Nucleus accumbens (tissue), 56 donors: ENCODE results near the gene KBTBD2.
"Not testable (repeated sequence)": the region's sequence is repeated elsewhere in the genome, so short reads cannot be mapped to it uniquely, and the experiment has no call there.

Source experiments
- DNase-seq, 56 donors: peaks; one replicate each; lab custom pipeline; 2025; lab: John Stamatoyannopoulos, UW

KBTBD2 gene

GRCh38 chr7:32891043-32891799 is at the start of gene KBTBD2:
Gene KBTBD2 (minus strand): TSS chr7:32891760. CDS start chr7:32879604, 12,156 bp downstream.
- peak in 46 of 56 donors; percentile 32 to 89 (median 81) for DNase-seq

- DNase-seq: no peak
Observed at GRCh38 chr7:32941181-32941580, 49.6 kb upstream of the KBTBD2 start.

GRCh38 chr7:32937344-32938174 is 46.0 kb upstream of the KBTBD2 start:
- DNase-seq: peak in 13 of 56 donors; percentile 1 to 67 (median 10)

- no peak for DNase-seq
Observed at GRCh38 chr7:32936689-32937088, 45.1 kb upstream of the KBTBD2 start.

- DNase-seq: no peak
Observed at GRCh38 chr7:32935558-32935957, 44.0 kb upstream of the KBTBD2 start.

GRCh38 chr7:32930378-32930777 is 38.8 kb upstream of the KBTBD2 start:
- no peak for DNase-seq

- DNase-seq: no peak
Observed at GRCh38 chr7:32929430-32930143, 38.0 kb upstream of the KBTBD2 start.

GRCh38 chr7:32928785-32929298 is 37.3 kb upstream of the KBTBD2 start:
- DNase-seq: no peak

- no peak for DNase-seq
Observed at GRCh38 chr7:32921896-32922295, 30.3 kb upstream of the KBTBD2 start.

GRCh38 chr7:32916994-32917393 is 25.4 kb upstream of the KBTBD2 start:
- DNase-seq: not testable (repeated sequence)

- DNase-seq: no peak
Observed at GRCh38 chr7:32916006-32916405, 24.4 kb upstream of the KBTBD2 start.

- no peak for DNase-seq
Observed at GRCh38 chr7:32915041-32915536, 23.5 kb upstream of the KBTBD2 start.

- DNase-seq: no peak
Observed at GRCh38 chr7:32914184-32914583, 22.6 kb upstream of the KBTBD2 start.

GRCh38 chr7:32910195-32910594 is 18.6 kb upstream of the KBTBD2 start:
- no peak for DNase-seq

GRCh38 chr7:32905175-32905662 is 13.7 kb upstream of the KBTBD2 start:
- DNase-seq: peak in 43 of 56 donors; percentile 6 to 77 (median 31)

- no peak for DNase-seq
Observed at GRCh38 chr7:32901629-32902028, 10.1 kb upstream of the KBTBD2 start.

GRCh38 chr7:32900433-32900995 is 9.0 kb upstream of the KBTBD2 start:
- no peak for DNase-seq

- not testable (repeated sequence) for DNase-seq
Observed at GRCh38 chr7:32897376-32897775, 5.8 kb upstream of the KBTBD2 start.

- no peak for DNase-seq
Observed at GRCh38 chr7:32896564-32897347, 5.2 kb upstream of the KBTBD2 start.
